Measurements from ENCODE around the gene MOV10.

The MOV10 gene

DNA sequence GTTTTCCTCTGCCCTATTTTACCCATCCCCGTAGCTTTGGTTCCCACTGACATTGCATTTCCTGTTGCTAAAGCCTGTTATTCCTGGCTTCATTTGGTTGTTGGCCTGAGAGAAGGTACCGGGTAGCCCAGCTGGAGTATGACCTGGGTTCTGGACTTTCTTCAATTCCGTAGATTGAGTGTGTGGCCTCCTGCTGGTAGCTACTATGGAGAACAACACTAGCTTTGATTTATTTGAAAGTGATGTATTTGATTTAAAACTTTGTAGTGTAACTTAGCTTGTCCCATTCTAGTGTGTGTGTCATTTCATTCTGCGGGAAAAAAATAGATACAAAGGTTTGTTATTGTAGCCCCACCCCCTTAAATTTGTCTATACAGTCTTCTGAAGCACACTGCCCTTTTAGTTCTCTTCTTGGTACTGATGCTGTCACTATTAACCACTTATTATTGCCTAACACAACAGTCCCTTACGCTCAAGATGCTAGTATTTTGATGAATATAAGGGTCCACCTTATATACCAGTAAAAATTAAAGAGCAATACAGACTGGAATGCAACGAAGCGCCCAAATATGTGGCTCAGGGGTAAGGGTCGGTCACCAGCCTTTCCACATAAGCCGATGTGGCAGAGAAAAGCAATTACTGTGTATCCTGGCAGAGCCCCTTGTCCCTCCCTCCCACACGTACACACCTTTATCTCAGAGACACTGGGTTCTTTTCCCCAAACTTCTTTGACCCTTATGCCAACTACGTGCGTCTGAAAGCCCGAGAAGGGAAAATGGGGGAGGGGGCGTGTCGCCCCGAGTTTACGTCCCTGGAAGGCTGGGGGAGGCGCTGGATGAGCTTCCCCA is 643 bp upstream of the MOV10 start:
- TF ChIP-seq, protein P1, sequence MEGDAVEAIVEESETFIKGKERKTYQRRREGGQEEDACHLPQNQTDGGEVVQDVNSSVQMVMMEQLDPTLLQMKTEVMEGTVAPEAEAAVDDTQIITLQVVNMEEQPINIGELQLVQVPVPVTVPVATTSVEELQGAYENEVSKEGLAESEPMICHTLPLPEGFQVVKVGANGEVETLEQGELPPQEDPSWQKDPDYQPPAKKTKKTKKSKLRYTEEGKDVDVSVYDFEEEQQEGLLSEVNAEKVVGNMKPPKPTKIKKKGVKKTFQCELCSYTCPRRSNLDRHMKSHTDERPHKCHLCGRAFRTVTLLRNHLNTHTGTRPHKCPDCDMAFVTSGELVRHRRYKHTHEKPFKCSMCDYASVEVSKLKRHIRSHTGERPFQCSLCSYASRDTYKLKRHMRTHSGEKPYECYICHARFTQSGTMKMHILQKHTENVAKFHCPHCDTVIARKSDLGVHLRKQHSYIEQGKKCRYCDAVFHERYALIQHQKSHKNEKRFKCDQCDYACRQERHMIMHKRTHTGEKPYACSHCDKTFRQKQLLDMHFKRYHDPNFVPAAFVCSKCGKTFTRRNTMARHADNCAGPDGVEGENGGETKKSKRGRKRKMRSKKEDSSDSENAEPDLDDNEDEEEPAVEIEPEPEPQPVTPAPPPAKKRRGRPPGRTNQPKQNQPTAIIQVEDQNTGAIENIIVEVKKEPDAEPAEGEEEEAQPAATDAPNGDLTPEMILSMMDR (conservative IDR thresholded peaks at IDR 0.05; ENCODE audit: control insufficient read depth, insufficient read depth, low read depth, low read length) = peak; percentile 63
- H3K4me3 ChIP-seq (ENCODE audit: control insufficient read depth, low read depth, low read length) = peak overlapping the region; percentile 83
- DNase-seq (ENCODE audit: low read depth) = peak; percentile 81

DNA sequence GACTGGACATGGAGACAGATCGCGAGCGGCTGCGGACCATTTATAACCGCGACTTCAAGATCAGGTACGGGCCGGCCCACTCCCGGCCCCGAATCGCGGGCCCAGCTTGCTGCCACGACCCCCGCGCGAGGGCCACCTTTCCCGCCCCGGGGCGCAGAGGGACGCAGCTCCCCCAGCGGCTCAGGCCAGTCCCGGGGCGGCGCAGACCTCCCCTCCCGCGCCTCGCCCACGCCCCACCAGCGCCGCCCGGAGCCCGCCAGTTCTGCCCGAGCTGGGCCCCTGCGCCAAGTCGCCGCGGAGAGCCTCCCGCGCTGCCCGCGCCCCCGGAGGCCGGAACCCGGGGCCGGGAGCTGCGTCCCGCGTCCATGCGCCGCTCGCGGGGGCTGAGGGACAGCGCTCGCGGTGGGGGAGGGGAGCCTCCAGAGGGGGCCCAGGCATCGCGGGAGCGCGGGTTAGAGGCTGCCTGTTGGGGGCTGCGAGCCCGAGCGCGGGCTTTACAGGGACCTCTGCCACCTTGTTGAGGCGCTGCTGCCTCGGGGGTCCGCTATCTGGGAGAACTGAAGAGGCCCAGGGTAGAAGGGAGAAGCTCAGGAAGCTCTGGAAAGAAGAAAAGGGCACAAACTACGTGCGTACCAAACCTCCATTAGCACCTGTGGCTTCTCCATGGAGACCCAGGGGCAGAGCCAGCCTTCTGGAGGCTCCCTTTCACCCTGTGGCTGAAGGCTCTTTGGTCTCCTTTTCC is 698 bp downstream of the MOV10 start:
- H3K4me3 ChIP-seq (ENCODE audit: control insufficient read depth, low read depth, low read length) = peak overlapping the region; percentile 83
- TF ChIP-seq, protein P1 (conservative IDR thresholded peaks at IDR 0.05; ENCODE audit: control insufficient read depth, insufficient read depth, low read depth, low read length) = no peak
- DNase-seq (ENCODE audit: low read depth) = peak; percentile 7

DNA sequence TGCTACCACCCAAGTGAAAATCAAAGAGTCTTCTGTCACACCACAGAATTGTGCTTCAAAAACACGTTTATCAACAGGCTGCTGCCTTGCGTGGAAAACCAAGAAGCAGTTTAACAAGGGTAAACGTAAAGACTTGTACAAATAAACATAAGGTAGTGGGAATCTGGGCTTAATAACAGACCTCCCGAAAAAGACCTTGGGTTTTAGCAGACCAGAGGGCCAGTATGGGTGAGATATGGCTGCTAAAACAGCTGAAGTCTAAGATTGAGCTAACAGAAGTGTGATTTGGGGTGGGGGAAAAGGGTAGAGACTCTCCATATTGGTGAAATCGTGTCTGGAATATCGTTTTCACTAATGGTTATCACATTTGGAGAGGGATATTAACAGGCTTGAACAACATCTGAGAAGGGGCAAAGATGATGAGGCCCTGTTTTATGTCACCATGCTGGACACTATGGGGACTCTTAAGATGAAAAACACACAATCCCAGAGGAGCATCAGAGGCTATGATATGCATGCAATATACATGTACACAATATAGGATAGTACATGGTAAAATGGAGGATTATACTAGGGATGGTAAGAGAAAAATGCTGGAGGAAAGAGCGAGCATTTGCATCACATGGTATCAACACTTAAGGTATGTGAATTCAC is 1.4 kb downstream of the MOV10 start:
- TF ChIP-seq, protein P1 (conservative IDR thresholded peaks at IDR 0.05; ENCODE audit: control insufficient read depth, insufficient read depth, low read depth, low read length) = no peak
- H3K4me3 ChIP-seq (ENCODE audit: control insufficient read depth, low read depth, low read length) = peak overlapping the region; percentile 83

DNA sequence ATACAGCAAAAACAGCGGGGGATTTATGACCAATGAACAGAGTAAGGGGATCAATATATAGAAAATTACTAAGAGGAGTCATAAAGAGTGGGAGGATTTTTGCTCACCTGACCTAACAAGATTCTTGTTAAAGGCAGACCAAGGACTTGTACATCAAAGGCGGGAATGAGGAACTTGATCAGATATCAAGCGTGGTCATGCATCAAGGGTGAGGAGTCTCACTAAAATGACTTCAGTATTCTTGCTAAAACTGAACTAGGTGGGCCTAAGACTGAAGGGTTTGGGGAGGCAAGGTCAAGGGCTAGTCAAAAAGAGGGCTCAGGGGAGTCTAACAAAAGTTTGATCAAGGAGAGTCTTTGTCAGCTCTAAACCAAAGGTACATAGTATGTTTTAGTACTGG is 2.1 kb downstream of the MOV10 start:
- no peak for DNase-seq (ENCODE audit: low read depth)
- no peak overlapping the region for H3K4me3 ChIP-seq (ENCODE audit: control insufficient read depth, low read depth, low read length)

More for the DNA sequence above, 1.4 kb downstream of the MOV10 start:
- no peak for DNase-seq (ENCODE audit: low read depth)

DNA sequence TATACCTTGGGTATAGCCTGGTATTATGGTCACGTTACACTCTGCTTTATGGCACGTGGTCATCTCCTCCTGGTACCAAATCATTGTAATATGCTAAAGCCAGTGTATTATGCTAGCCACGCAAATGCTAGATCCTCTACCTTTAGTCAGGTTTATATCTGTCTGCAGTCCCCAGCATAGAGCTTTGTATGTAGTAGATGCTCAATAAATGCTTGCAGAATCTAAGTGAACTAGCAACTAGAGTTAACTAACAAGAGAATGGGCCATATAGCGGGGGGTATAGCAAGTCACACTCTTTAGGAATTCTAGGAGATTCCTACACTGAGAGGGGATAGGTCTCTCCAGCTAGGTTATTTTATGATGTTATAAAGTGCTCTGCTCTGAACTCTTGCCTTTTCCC is 3.0 kb downstream of the MOV10 start:
- DNase-seq (ENCODE audit: low read depth) = no peak
- H3K4me3 ChIP-seq (ENCODE audit: control insufficient read depth, low read depth, low read length) = no peak overlapping the region
- TF ChIP-seq, protein P1 (conservative IDR thresholded peaks at IDR 0.05; ENCODE audit: control insufficient read depth, insufficient read depth, low read depth, low read length) = no peak

More for the DNA sequence above, 2.1 kb downstream of the MOV10 start:
- TF ChIP-seq, protein P1 (conservative IDR thresholded peaks at IDR 0.05; ENCODE audit: control insufficient read depth, insufficient read depth, low read depth, low read length) = no peak

DNA sequence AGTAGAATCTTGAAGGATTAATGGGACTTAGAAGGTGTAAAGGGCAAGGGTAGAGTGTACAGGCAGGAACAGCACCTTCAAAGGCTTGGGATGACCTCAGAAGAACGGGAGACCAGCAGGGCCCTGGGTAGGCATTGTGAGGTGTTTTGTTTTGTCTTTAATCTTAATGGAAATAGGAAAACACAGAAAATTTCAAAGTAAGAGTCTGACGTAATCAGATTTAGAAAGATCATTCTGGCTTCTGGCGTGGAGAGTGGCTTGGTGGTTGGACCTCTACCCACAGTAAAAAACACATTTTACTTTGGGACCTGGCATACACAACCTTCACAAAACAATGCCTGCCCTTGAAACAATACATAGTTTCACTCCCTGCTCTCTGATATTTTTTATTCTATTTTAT is 4.1 kb downstream of the MOV10 start:
- TF ChIP-seq, protein P1 (conservative IDR thresholded peaks at IDR 0.05; ENCODE audit: control insufficient read depth, insufficient read depth, low read depth, low read length) = no peak
- no peak overlapping the region for H3K4me3 ChIP-seq (ENCODE audit: control insufficient read depth, low read depth, low read length)
- no peak for DNase-seq (ENCODE audit: low read depth)

Data from fibroblast of mammary gland (primary cell).